Myocyte (in vitro differentiated cells): ENCODE results near the gene PGF. TPM values are rescaled to one million over a fixed set of nuclear protein-coding genes. Genes with fewer than 3 reads are reported as not detected.
A peak's percentile ranks its signal among the peaks of the same experiment; 100 is the strongest.

Experiments
- DNase-seq: peaks from one replicate; pipeline ENCODE4 v3.0.0-alpha.2; 2012; ENCODE audit warnings: low read depth
- total RNA-seq: library from RNA; depleted of rRNA; stranded (reverse); fragments of >200 nt; gene quantifications from 2 replicates; pipeline ENCODE4 v1.2.3, GENCODE V29; 2014

Gene PGF
- total RNA-seq, 1 donor from 2014 or later: 12.0 TPM

GRCh38 chr14:74959596-74960180, 4.3 kb upstream of the PGF start:
- DNase-seq: no peak

GRCh38 chr14:74956280-74957072, 1.1 kb upstream of the PGF start:
- no peak for DNase-seq

- DNase-seq: no peak
Observed at GRCh38 chr14:74956027-74956279, 556 bp upstream of the PGF start.

- DNase-seq: no peak
Observed at GRCh38 chr14:74954947-74955228, 509 bp downstream of the PGF start.

- DNase-seq: peak; percentile 57
Observed at GRCh38 chr14:74954232-74954946, 1.0 kb downstream of the PGF start.

GRCh38 chr14:74953686-74954085, 1.7 kb downstream of the PGF start:
- DNase-seq: no peak

GRCh38 chr14:74952697-74953484, 2.5 kb downstream of the PGF start:
- DNase-seq: no peak

GRCh38 chr14:74952180-74952665, 3.2 kb downstream of the PGF start:
- peak; percentile 77 for DNase-seq

- no peak for DNase-seq
Observed at GRCh38 chr14:74951443-74952179, 3.8 kb downstream of the PGF start.

GRCh38 chr14:74950795-74951442, 4.5 kb downstream of the PGF start:
- DNase-seq: no peak

- no peak for DNase-seq
Observed at GRCh38 chr14:74949859-74950573, 5.4 kb downstream of the PGF start.

GRCh38 chr14:74949191-74949601, 6.2 kb downstream of the PGF start:
- no peak for DNase-seq

- no peak for DNase-seq
Observed at GRCh38 chr14:74948228-74949175, 6.9 kb downstream of the PGF start.

GRCh38 chr14:74947353-74948227, 7.8 kb downstream of the PGF start:
- DNase-seq: no peak

GRCh38 chr14:74946659-74947281, 8.6 kb downstream of the PGF start:
- no peak for DNase-seq

- peak; percentile 84 for DNase-seq
Observed at GRCh38 chr14:74945852-74946658, 9.3 kb downstream of the PGF start.
